Measurements from ENCODE around the gene HPS4. TPM values are rescaled to one million over a fixed set of nuclear protein-coding genes. Genes with fewer than 3 reads are reported as not detected.

The HPS4 gene
- total RNA-seq, 1 donor from 2014 or later = 14.1 TPM

DNA sequence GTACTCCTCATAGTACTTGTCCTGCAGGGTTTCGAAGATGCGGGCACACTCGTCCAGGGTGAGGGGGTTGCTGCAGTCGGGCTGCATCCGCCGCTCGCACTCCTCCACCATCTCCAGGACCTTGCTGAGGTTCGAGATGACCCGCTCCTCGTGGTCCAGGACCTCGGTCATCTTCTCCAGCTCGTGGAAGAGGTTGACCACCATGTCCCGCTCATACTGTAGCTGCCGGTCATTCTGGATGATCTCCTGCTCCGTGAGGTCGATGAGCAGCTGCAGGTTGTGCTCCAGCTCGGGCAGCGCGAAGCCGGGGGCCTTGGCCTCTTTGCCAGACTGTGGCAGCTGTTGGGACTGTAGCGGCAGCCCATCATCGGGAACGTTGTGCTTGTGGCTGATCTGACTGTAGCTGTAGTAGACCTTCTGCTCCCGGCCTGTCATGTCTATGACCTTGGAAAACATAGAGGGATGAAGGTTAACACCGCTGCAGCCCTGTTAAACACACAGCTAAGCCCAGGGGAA lies 15.7 kb upstream of the HPS4 start:
- no peak for DNase-seq (ENCODE audit: low read depth in 2 of 2)

DNA sequence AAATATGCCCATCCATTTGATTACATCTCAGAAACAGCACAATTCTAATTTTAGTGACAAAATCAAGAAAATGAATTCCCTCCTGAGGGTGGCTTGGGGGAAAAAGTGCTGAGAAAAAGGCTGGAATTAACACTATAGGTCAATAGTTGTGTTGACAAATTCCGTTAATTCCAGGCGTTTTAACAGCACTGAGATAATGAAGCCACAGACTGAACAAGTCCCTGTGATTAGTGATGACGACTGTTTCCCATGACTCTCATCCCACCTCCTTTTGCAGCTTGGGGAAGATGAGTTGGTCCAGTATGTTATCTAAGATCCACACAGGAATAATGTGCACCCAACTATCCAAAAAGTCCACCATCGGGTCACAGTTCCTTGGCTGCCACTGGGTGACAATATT lies 12.9 kb upstream of the HPS4 start:
- DNase-seq (ENCODE audit: low read depth in 2 of 2) = no peak

GRCh38 chr22:26494506-26494905 lies 10.9 kb upstream of the HPS4 start:
- DNase-seq (ENCODE audit: low read depth in 2 of 2) = no peak

- DNase-seq (ENCODE audit: low read depth in 2 of 2) = no peak
Measured at GRCh38 chr22:26492220-26492619, 8.6 kb upstream of the HPS4 start.

DNA sequence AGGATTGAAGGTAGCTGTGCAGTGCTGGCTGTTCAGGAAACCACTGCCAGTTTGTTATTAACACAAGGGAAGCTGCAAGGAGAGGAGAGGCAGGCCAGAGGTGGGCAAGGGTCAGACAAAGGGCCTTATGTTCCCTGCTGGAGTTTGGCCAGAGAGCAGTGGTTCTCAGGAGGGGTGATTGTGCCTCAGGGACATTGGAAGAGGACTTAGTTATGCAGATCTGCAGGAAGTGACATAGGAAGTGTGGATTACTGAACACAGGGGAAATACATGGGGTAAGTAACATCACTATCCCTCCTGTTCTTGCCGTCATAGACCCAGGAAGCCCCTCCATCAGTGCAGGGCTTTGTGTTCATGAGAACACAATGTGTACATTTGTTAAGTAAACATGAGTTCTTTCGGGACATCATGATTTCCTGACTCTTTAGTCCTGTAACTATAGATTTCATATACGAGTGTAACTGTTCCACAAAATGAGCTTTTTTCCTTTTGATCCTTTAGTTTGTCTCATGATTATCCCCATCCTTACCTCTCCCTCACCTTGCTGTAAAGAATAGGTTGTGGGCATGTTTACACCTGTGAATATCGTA lies 6.0 kb upstream of the HPS4 start:
- DNase-seq (ENCODE audit: low read depth in 2 of 2) = peak in 1 of 2 donors; percentile 42

DNA sequence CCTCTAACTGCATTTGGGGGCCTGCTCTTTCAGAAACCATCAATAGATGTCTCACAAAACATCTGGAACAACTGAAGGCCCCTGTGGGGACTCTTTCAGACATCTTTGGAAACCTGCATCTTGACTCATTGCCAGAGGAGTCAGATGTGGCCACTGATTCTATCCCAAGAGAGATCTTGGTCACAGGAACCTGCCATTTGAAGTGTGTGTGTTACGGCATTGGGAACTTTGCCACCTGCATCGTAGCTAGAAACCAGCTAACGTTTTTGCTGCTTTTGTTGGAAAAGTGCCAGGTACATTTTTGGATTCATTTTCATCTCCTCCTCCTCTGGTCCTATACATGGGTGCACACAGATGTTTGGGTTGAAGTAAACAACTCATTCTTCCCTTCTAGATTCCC lies 4.4 kb upstream of the HPS4 start:
- no peak for DNase-seq (ENCODE audit: low read depth in 2 of 2)

DNA sequence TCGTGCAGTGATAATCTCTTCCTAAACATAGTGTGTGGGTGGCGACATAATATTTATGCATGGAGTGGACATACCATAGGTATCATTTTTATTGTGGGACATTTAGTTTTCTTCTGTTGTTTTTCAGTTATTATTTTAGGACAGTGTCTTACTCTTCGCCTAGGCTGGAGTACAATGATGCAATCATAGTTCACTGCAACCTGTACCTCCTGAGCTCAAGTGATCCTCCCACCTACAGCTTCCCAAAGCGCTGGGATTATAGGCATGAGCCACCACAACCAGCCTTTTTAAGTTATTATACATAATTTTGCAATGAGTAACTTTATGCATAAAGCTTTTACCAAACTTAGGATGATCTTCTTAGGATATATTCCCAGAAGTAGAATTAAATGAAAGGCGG lies 2.8 kb upstream of the HPS4 start:
- DNase-seq (ENCODE audit: low read depth in 2 of 2) = no peak

GRCh38 chr22:26485806-26486390 lies 2.3 kb upstream of the HPS4 start:
- DNase-seq (ENCODE audit: low read depth in 2 of 2) = no peak

DNA sequence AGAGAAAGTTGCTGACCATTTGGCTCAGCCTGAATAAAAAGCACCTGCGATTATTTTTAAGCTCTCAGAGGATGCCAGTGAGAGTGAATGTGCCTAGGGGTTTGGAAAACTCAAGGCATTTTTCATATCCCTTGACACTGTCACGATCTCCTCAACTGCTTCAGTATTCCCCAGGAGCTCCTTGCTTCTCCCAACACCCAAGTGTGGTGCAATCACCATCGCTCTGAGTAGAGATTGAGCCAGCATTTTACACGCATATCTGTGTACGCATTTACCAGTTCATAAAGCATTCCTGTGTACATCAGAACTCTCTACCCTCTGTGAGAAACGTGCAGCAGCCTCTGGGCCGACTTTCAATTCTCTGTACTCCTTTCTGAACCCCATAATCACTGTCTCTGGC lies 1.4 kb upstream of the HPS4 start:
- DNase-seq (ENCODE audit: low read depth in 2 of 2) = no peak

- DNase-seq (ENCODE audit: low read depth in 2 of 2) = peak; percentile 36 to 44
Measured at GRCh38 chr22:26484360-26484706, 750 bp upstream of the HPS4 start.

GRCh38 chr22:26483043-26483438 lies 542 bp downstream of the HPS4 start:
- DNase-seq (ENCODE audit: low read depth in 2 of 2) = no peak

- no peak for DNase-seq (ENCODE audit: low read depth in 2 of 2)
Measured at GRCh38 chr22:26482161-26482560, 1.4 kb downstream of the HPS4 start.

DNA sequence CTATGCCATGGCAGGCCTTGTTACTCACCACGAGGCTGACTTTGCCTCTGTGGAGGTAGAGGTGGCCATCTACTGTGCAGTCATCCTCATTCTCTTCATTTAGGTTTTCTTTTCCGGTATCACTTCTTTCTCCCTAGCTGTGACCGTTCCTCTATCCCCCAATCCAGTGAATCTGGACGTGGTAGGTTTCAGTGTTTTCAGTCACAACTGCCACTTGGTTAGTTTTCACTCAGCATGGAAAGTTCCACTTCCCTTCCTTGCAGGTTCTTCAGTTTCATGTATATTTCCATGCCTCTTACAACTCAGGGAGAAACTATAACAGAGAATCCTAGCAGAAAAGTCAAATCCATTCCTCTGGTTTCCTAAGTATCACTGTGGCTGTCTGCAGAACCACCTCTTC lies 1.9 kb downstream of the HPS4 start:
- DNase-seq (ENCODE audit: low read depth in 2 of 2) = no peak

GRCh38 chr22:26481112-26481693 lies 2.4 kb downstream of the HPS4 start:
- no peak for DNase-seq (ENCODE audit: low read depth in 2 of 2)

DNA sequence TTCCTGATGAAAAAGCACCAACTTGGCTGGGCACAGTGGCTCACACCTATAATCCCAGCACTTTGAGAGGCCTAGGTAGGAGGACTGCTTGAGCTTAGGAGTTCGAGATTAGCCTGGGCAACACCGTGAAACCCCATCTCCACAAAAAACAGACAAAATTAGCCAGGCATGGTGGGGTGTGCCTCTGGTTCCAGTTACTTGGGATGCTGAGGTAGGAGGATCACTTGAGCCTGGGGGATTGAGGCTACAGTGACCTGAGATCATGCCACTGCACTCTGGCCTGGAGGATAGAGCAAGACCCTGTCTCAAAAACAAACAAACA lies 3.0 kb downstream of the HPS4 start:
- no peak for DNase-seq (ENCODE audit: low read depth in 2 of 2)

GRCh38 chr22:26479792-26480610 lies 3.6 kb downstream of the HPS4 start:
- no peak for DNase-seq (ENCODE audit: low read depth in 2 of 2)

DNA sequence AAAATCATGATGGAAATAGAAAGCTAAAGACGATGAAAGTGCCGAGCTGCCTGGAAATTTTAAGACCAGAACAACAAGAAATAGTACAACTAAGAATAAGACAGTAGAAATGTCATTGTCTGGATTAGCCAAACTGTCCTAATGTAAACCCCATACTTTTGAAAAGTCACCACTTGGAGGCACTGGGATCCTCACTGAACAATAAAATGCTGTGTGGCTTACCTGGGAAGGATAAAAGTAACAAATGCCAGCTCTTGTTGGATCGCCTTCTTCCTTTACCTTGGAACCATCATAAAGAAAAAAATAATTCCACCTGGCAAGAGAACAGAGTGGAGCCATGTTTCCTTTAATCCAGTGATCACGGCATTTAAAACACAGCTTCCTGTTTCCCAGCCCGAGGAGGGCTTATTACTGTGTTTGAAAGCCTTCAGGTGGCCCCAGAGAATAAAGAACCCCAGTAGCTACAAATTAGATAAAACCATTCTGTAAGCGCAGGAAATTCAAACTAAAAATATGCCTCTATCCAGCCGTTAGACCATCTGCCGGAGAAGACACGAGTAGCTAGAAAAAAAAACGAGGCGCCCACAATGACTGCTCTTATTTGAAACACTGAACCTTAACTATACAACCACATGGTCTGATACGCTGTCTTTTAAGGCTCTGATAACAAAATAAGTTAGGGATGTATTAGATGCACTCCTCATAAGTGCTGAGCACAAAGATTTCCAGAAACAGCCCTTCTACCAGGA lies 4.4 kb downstream of the HPS4 start:
- DNase-seq (ENCODE audit: low read depth in 2 of 2) = no peak

GRCh38 chr22:26477341-26477731 lies 6.2 kb downstream of the HPS4 start:
- DNase-seq (ENCODE audit: low read depth in 2 of 2) = no peak

DNA sequence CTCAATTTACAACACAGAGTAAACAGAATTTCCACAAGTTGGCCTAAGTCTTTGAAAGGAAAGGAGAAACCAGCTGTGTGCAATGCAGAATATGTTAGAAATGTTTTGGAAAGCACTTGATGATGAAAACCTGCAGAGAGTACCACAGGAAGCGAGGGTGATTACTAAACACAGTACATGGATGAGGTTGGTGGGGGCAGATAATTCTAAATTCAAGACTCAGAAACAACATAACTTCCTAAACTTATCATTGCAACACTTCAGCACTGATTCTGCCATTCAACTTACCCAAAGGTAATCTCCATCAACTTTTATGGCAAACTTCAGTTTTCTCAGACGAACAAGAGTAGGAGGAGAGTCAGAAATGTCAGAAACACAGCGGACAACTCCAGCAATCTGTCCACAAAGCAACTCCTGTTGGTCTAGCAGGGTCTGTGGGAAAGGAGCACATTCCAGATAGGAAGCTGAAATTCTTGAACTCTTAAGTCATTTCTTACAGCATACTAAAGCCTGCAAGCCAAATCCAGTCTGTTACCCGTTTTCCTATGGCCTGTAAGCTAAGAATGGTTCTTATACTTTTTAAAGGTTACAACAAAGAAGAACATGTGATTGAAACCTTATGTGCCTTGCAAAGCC lies 6.8 kb downstream of the HPS4 start:
- DNase-seq (ENCODE audit: low read depth in 2 of 2) = no peak

- peak in 1 of 2 donors; percentile 68 for DNase-seq (ENCODE audit: low read depth in 2 of 2)
Measured at GRCh38 chr22:26474682-26475081, 8.9 kb downstream of the HPS4 start.

DNA sequence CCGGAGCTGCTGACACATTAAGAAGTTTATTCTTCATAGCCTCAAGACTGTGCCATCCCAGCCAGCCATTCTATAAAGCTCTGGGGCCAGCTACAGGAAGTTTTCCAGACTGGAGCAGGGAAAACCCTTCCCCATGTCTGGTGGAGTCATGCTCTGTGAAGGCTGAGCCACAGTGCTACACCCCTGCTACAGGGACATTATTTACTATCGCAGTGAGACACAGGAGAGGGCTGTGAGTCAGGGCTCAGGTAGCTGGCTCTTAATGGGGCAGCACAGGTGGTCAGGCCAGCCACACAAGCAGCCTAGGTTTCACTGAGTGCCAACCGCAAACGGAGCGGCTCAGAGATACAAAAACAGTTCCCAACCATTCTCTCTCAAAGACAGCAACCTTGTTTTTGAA lies 12.1 kb downstream of the HPS4 start:
- peak; percentile 35 to 93 for DNase-seq (ENCODE audit: low read depth in 2 of 2)

Measured in lung microvascular endothelial cell (primary cell).